ENCODE results near the gene JOSD1. TPM values are rescaled to one million over a fixed set of nuclear protein-coding genes. Genes with fewer than 3 reads are reported as not detected.

JOSD1 gene
- total and polyA plus RNA-seq, 9 of the 15 experiments (the other 6 are each of a cell fraction or from before 2014, with no cell fraction given): 8.9 to 39.1 (median 30.4) TPM

DNA sequence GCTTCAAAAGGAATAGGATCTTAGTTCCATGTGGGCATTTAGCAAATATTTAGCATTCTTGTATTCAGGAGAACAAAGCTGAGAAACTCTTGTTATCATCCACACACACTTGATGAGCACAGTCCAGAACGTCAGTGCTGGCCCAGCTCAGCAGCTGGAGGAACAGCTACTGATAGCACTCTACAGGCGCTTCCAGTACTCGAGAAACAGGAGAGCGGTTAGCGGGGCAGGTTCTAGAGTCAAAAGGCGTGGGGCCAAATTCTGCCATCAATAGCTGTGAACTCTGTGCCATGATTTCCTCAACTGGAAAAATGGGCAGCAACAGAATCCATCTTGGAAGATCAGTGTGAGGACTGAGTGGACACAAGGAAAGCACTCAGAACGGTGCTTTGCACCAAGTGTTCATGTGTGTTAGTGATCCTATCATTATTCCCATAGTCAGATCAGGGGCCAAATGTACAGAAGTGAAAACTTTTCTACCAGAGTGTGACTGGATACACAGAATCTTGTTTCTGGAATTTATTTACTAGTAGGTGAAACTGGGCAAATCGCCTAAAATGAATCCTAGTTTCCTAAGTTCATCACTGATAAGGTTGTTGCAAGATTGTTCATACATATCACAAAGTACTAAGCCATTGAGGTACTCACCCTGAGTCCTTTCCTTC lies 3.2 kb downstream of the JOSD1 start (continued):
- TF ChIP-seq, protein P1, sequence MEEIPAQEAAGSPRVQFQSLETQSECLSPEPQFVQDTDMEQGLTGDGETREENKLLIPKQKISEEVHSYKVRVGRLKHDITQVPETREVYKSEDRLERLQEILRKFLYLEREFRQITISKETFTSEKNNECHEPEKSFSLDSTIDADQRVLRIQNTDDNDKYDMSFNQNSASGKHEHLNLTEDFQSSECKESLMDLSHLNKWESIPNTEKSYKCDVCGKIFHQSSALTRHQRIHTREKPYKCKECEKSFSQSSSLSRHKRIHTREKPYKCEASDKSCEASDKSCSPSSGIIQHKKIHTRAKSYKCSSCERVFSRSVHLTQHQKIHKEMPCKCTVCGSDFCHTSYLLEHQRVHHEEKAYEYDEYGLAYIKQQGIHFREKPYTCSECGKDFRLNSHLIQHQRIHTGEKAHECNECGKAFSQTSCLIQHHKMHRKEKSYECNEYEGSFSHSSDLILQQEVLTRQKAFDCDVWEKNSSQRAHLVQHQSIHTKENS (CRISPR knock-in tag; IDR thresholded peaks at IDR 0.05): no peak
- TF ChIP-seq, protein P2, sequence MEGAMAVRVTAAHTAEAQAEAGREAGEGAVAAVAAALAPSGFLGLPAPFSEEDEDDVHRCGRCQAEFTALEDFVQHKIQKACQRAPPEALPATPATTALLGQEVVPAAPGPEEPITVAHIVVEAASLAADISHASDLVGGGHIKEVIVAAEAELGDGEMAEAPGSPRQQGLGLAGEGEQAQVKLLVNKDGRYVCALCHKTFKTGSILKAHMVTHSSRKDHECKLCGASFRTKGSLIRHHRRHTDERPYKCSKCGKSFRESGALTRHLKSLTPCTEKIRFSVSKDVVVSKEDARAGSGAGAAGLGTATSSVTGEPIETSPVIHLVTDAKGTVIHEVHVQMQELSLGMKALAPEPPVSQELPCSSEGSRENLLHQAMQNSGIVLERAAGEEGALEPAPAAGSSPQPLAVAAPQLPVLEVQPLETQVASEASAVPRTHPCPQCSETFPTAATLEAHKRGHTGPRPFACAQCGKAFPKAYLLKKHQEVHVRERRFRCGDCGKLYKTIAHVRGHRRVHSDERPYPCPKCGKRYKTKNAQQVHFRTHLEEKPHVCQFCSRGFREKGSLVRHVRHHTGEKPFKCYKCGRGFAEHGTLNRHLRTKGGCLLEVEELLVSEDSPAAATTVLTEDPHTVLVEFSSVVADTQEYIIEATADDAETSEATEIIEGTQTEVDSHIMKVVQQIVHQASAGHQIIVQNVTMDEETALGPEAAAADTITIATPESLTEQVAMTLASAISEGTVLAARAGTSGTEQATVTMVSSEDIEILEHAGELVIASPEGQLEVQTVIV (CRISPR knock-in tag; IDR thresholded peaks at IDR 0.05; ENCODE audit: borderline replicate concordance): no peak
- TF ChIP-seq BRCA1 (IDR thresholded peaks at IDR 0.05) (no peak), BRCA1 (CRISPR knock-in tag; IDR thresholded peaks at IDR 0.05) (no peak)
- TF ChIP-seq, protein P3, sequence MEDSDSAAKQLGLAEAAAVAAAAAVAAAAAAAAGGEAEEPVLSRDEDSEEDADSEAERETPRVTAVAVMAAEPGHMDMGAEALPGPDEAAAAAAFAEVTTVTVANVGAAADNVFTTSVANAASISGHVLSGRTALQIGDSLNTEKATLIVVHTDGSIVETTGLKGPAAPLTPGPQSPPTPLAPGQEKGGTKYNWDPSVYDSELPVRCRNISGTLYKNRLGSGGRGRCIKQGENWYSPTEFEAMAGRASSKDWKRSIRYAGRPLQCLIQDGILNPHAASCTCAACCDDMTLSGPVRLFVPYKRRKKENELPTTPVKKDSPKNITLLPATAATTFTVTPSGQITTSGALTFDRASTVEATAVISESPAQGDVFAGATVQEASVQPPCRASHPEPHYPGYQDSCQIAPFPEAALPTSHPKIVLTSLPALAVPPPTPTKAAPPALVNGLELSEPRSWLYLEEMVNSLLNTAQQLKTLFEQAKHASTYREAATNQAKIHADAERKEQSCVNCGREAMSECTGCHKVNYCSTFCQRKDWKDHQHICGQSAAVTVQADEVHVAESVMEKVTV (CRISPR knock-in tag; IDR thresholded peaks at IDR 0.05): no peak

Measured in K562 (cell line).